ENCODE results near the gene FMO3.

The FMO3 gene

GRCh38 chr1:171116676-171117075 is 26.0 kb downstream of the FMO3 start:
- DNase-seq (ENCODE audit: low spot score), result no peak

GRCh38 chr1:171117085-171117484 is 26.4 kb downstream of the FMO3 start:
- DNase-seq (ENCODE audit: low spot score), result no peak

- no peak for DNase-seq (ENCODE audit: low spot score)
Measured at GRCh38 chr1:171119648-171120047, 28.9 kb downstream of the FMO3 start.

- DNase-seq (ENCODE audit: low spot score), result no peak
Measured at GRCh38 chr1:171122299-171122698, 31.6 kb downstream of the FMO3 start.

GRCh38 chr1:171122893-171123292 is 32.2 kb downstream of the FMO3 start:
- no peak for DNase-seq (ENCODE audit: low spot score)

- no peak for DNase-seq (ENCODE audit: low spot score)
Measured at GRCh38 chr1:171126504-171126903, 35.8 kb downstream of the FMO3 start.

GRCh38 chr1:171127099-171127498 is 36.4 kb downstream of the FMO3 start:
- DNase-seq (ENCODE audit: low spot score), result no peak

- no peak for DNase-seq (ENCODE audit: low spot score)
Measured at GRCh38 chr1:171127501-171127900, 36.8 kb downstream of the FMO3 start.

GRCh38 chr1:171128463-171128862 is 37.8 kb downstream of the FMO3 start:
- no peak for DNase-seq (ENCODE audit: low spot score)

GRCh38 chr1:171134204-171134923 is 43.7 kb downstream of the FMO3 start:
- no peak for DNase-seq (ENCODE audit: low spot score)

GRCh38 chr1:171137580-171137979 is 46.9 kb downstream of the FMO3 start:
- no peak for DNase-seq (ENCODE audit: low spot score)

GRCh38 chr1:171138980-171139379 is 48.3 kb downstream of the FMO3 start:
- no peak for DNase-seq (ENCODE audit: low spot score)

GRCh38 chr1:171139890-171140289 is 49.2 kb downstream of the FMO3 start:
- no peak for DNase-seq (ENCODE audit: low spot score)

GRCh38 chr1:171140401-171140800 is 49.7 kb downstream of the FMO3 start:
- no peak for DNase-seq (ENCODE audit: low spot score)

- no peak for DNase-seq (ENCODE audit: low spot score)
Measured at GRCh38 chr1:171140956-171141687, 50.4 kb downstream of the FMO3 start.

GRCh38 chr1:171141688-171142415 is 51.1 kb downstream of the FMO3 start:
- peak; percentile 19 for DNase-seq (ENCODE audit: low spot score)

- peak; percentile 46 for DNase-seq (ENCODE audit: low spot score)
Measured at GRCh38 chr1:171142416-171143385, 52.0 kb downstream of the FMO3 start.

GRCh38 chr1:171150156-171150555 is 59.5 kb downstream of the FMO3 start:
- DNase-seq (ENCODE audit: low spot score), result no peak

GRCh38 chr1:171152549-171152948 is 61.8 kb downstream of the FMO3 start:
- no peak for DNase-seq (ENCODE audit: low spot score)

GRCh38 chr1:171155484-171155883 is 64.8 kb downstream of the FMO3 start:
- DNase-seq (ENCODE audit: low spot score), result no peak

GRCh38 chr1:171158096-171158495 is 67.4 kb downstream of the FMO3 start:
- no peak for DNase-seq (ENCODE audit: low spot score)

- no peak for DNase-seq (ENCODE audit: low spot score)
Measured at GRCh38 chr1:171158551-171158950, 67.8 kb downstream of the FMO3 start.
